ENCODE data around the gene PDS5A.
"Not testable (repeated sequence)": the region's sequence is repeated elsewhere in the genome, so short reads cannot be mapped to it uniquely, and the experiment has no call there.

PDS5A gene

GRCh38 chr4:39785083-39785482, 192.6 kb downstream of the PDS5A start:
- Histone ChIP-seq H3K27ac (replicated peaks) (no peak overlapping the region), H3K27me3 (ENCODE audit: insufficient read depth, poor library complexity, severe bottlenecking) (no peaks in the 10 kb centered on the region), H3K4me3 (replicated peaks; ENCODE audit: insufficient read depth, low read length) (no peak overlapping the region)
- TF ChIP-seq CTCF (IDR thresholded peaks at IDR 0.05; ENCODE audit: insufficient read depth, low read length) (no peak), GABPA (IDR thresholded peaks at IDR 0.05; ENCODE audit: low read depth) (no peak), SPI1 (IDR thresholded peaks at IDR 0.05; ENCODE audit: borderline replicate concordance, low read depth) (no peak), POLR2AphosphoS5 (IDR thresholded peaks at IDR 0.05; ENCODE audit: low read depth) (no peak), REST (IDR thresholded peaks at IDR 0.05; ENCODE audit: insufficient replicate concordance, low read depth) (no peak)
- DNase-seq (ENCODE audit: low read depth in 1 of 2, low spot score in 1 of 2): no peak

- not testable (repeated sequence) for DNase-seq (ENCODE audit: low read depth in 1 of 2, low spot score in 1 of 2); H3K27me3 ChIP-seq (ENCODE audit: insufficient read depth, poor library complexity, severe bottlenecking); H3K4me3 ChIP-seq (replicated peaks; ENCODE audit: insufficient read depth, low read length); H3K27ac ChIP-seq (replicated peaks)
These were observed 195.7 kb downstream of the PDS5A start for GRCh38 chr4:39781988-39782387.

All from HL-60 (cell line).